HCT116 (cell line): ENCODE results near the gene MYDGF. TPM values are rescaled to one million over a fixed set of nuclear protein-coding genes. Genes with fewer than 3 reads are reported as not detected.

Experiments
- ATAC-seq: fragments of 200-7000 bp; cut with Tn5 transposase; 2 replicates; pipeline ENCODE4 v1.9.1; 2020; ENCODE audit warnings: mild to moderate bottlenecking, moderate library complexity
- BruUV-seq: library from RNA; stranded (reverse); fragments of 400-500 nt; replicated peaks from 2 replicates; lab custom pipeline; 2021; lab: Mats Ljungman, UMichigan
- CTCF ChIA-PET: fragments of 300-600 bp; sonication (Branson Sonifier 250); formaldehyde crosslinking; loops from one replicate; lab custom pipeline; 2021; ENCODE audit warnings: antibody characterized with exemption; lab: Charles Lee
- POLR2A ChIA-PET: fragments of 300-600, 350-600 bp; sonication (Branson Sonifier 250); formaldehyde crosslinking; loops from one replicate; lab custom pipeline; 2021; ENCODE audit warnings: antibody characterized with exemption; lab: Charles Lee
- RAD21 ChIA-PET, 2 experiments: fragments of 300-600 bp; sonication (Branson Sonifier 250); formaldehyde crosslinking; loops; one replicate each; lab custom pipeline; 2023; ENCODE audit warnings: low total read pairs in 2 of 2; ENCODE audit not compliant: uncharacterized antibody in 2 of 2, unreplicated experiment in 2 of 2, low non-redundant PET in 1 of 2; lab: Charles Lee
- DNase-seq: peaks from one replicate; pipeline ENCODE4 v3.0.0-alpha.2; 2010; ENCODE audit warnings: low read depth, low spot score
- H2AFZ ChIP-seq: fragments of 200-600 bp; shearing (Covaris generic), sonication (generic); 2 replicates; pipeline ENCODE4 v1.6.1; 2017; ENCODE audit warnings: low read depth, mixed run types, mixed read lengths, antibody characterized with exemption, low read length; ENCODE audit not compliant: poor library complexity, severe bottlenecking
- H3K27ac ChIP-seq: 2 replicates; pipeline ENCODE4 v1.5.1; 2012; ENCODE audit warnings: low read depth, low read length
- H3K27me3 ChIP-seq: fragments of 200-600 bp; sonication (generic); 2 replicates; pipeline ENCODE4 v1.6.1; 2016; ENCODE audit warnings: mixed run types, low read length, mixed read lengths; ENCODE audit not compliant: insufficient read depth
- H3K36me3 ChIP-seq, 2 experiments: fragments of 200-500 bp in 1 of 2; fragments of 200-600 bp in 1 of 2; sonication (Bioruptor generic) in 1 of 2; sonication (generic) in 1 of 2; 2 replicates each; pipeline versions ENCODE4 v1.5.1 to v1.6.1; 2014 to 2016; ENCODE audit warnings: low read length in 2 of 2, inconsistent platforms in 1 of 2, mixed read lengths in 1 of 2, mixed run types in 1 of 2; ENCODE audit not compliant: insufficient read depth in 2 of 2, control insufficient read depth in 1 of 2
- H3K4me1 ChIP-seq, 2 experiments: fragments of 200-600 bp in 1 of 2; sonication (generic) in 1 of 2; 2 replicates each; pipeline versions ENCODE4 v1.5.1 to v1.6.1; 2012 to 2017; ENCODE audit warnings: low read length in 2 of 2, inconsistent platforms in 1 of 2, mild to moderate bottlenecking in 1 of 2, mixed read lengths in 1 of 2, mixed run types in 1 of 2, moderate library complexity in 1 of 2; ENCODE audit not compliant: insufficient read depth in 2 of 2, control insufficient read depth in 1 of 2
- H3K4me2 ChIP-seq: fragments of 200-600 bp; sonication (generic); 2 replicates; pipeline ENCODE4 v1.6.1; 2017; ENCODE audit warnings: mixed run types, low read length, mixed read lengths
- H3K4me3 ChIP-seq, 2 experiments: fragments of 200-600 bp in 1 of 2; sonication (generic) in 1 of 2; replicated peaks in 1 of 2; 2 replicates each; pipeline ENCODE4 v1.5.1; 2011 to 2016; ENCODE audit warnings: low read length in 2 of 2, control low read depth in 1 of 2, low read depth in 1 of 2, mild to moderate bottlenecking in 1 of 2, mixed read lengths in 1 of 2, mixed run types in 1 of 2
- H3K79me2 ChIP-seq: fragments of 200-600 bp; sonication (generic); 2 replicates; pipeline ENCODE4 v1.6.1; 2017; ENCODE audit warnings: mild to moderate bottlenecking, mixed run types, low read length, moderate library complexity, mixed read lengths; ENCODE audit not compliant: insufficient read depth
- H3K9ac ChIP-seq: fragments of 200-600 bp; sonication (generic); 2 replicates; pipeline ENCODE4 v1.6.1; 2016; ENCODE audit warnings: low read length, mixed read lengths
- H3K9me2 ChIP-seq: fragments of 200-600 bp; sonication (generic), shearing (Covaris generic); 2 replicates; pipeline ENCODE4 v1.6.1; 2017; ENCODE audit warnings: mixed run types, mild to moderate bottlenecking, moderate library complexity; ENCODE audit not compliant: insufficient read depth
- H3K9me3 ChIP-seq, 2 experiments: fragments of 200-500 bp in 1 of 2; fragments of 200-600 bp in 1 of 2; sonication (Bioruptor generic) in 1 of 2; sonication (generic) in 1 of 2; 2 replicates each; pipeline ENCODE4 v1.6.1; 2014 to 2017; ENCODE audit warnings: low read length in 2 of 2, mixed read lengths in 2 of 2, inconsistent platforms in 1 of 2, low read depth in 1 of 2, mild to moderate bottlenecking in 1 of 2, mixed run types in 1 of 2, moderate library complexity in 1 of 2; ENCODE audit not compliant: control insufficient read depth in 1 of 2, insufficient read depth in 1 of 2
- H4K20me1 ChIP-seq: fragments of 200-600 bp; sonication (generic), shearing (Covaris generic); 2 replicates; pipeline ENCODE4 v1.6.1; 2017; ENCODE audit warnings: mixed run types, mild to moderate bottlenecking, moderate library complexity; ENCODE audit not compliant: insufficient read depth
- CBX3 ChIP-seq: IDR thresholded peaks from 2 replicates; pipeline ENCODE4 v1.6.1; 2012; ENCODE audit warnings: low read depth
- CTCF ChIP-seq, 3 experiments: fragments of 200-600 bp in 1 of 3; sonication (generic) in 1 of 3; IDR thresholded peaks in 2 of 3; conservative IDR thresholded peaks in 1 of 3; 2 replicates each; pipeline ENCODE4 v1.5.1; 2012 to 2017; ENCODE audit warnings: low read depth in 2 of 3, low read length in 2 of 3, antibody characterized with exemption in 1 of 3, borderline replicate concordance in 1 of 3, control low read depth in 1 of 3, mild to moderate bottlenecking in 1 of 3, mixed read lengths in 1 of 3, mixed run types in 1 of 3, moderate library complexity in 1 of 3; ENCODE audit not compliant: insufficient read depth in 1 of 3
- EGR1 ChIP-seq: IDR thresholded peaks from 2 replicates; pipeline ENCODE4 v1.6.1; 2012; ENCODE audit warnings: low read depth
- ELF1 ChIP-seq: IDR thresholded peaks from 2 replicates; pipeline ENCODE4 v1.6.1; 2012; ENCODE audit warnings: low read depth, borderline replicate concordance
- EZH2 ChIP-seq: fragments of 200-600 bp; sonication (generic); IDR thresholded peaks from 2 replicates; pipeline ENCODE4 v1.6.1; 2017; ENCODE audit warnings: antibody characterized with exemption, mixed run types
- EZH2phosphoT487 ChIP-seq: fragments of 200-600 bp; IDR thresholded peaks from 2 replicates; pipeline ENCODE4 v1.6.1; 2018; ENCODE audit warnings: antibody characterized with exemption, borderline replicate concordance
- FOSL1 ChIP-seq: IDR thresholded peaks from 2 replicates; pipeline ENCODE4 v1.6.1; 2012; ENCODE audit warnings: low read depth
- MAX ChIP-seq: IDR thresholded peaks from 2 replicates; pipeline ENCODE4 v1.6.1; 2012
- POLR2A ChIP-seq: IDR thresholded peaks from 2 replicates; pipeline ENCODE4 v1.7.0; 2011; ENCODE audit warnings: borderline replicate concordance; ENCODE audit not compliant: insufficient read depth, insufficient read length; ENCODE audit errors: extremely low read depth
- RAD21 ChIP-seq: IDR thresholded peaks from 2 replicates; pipeline ENCODE4 v1.6.1; 2012; ENCODE audit warnings: low read depth, mild to moderate bottlenecking
- SIN3A ChIP-seq: IDR thresholded peaks from 2 replicates; pipeline ENCODE4 v1.6.1; 2012; ENCODE audit warnings: low read depth
- SRF ChIP-seq: IDR thresholded peaks from 2 replicates; pipeline ENCODE4 v1.6.1; 2012; ENCODE audit warnings: low read depth
- YY1 ChIP-seq: IDR thresholded peaks from 2 replicates; pipeline ENCODE4 v1.6.1; 2011; ENCODE audit warnings: low read length, low read depth, moderate library complexity, mild to moderate bottlenecking; ENCODE audit not compliant: insufficient replicate concordance; ENCODE audit errors: extremely low read depth
- ZBTB33 ChIP-seq: IDR thresholded peaks from 2 replicates; pipeline ENCODE4 v1.6.1; 2011; ENCODE audit warnings: mild to moderate bottlenecking, low read length, moderate library complexity; ENCODE audit not compliant: insufficient replicate concordance; ENCODE audit errors: extremely low read depth
- ZNF274 ChIP-seq: fragments of 200-500 bp; sonication (Bioruptor generic); IDR thresholded peaks from 2 replicates; pipeline ENCODE4 v1.6.1; 2014; ENCODE audit warnings: mild to moderate bottlenecking, low read depth, low read length, inconsistent platforms
- intact Hi-C: fragments of 100-400 bp; cut with micrococcal nuclease; formaldehyde crosslinking; loops from 2 replicates; pipeline ENCODE4 v1.10.0; 2022
- total RNA-seq: library from RNA; stranded (reverse); gene quantifications from one replicate; pipeline ENCODE4 v1.2.1, GENCODE V29; 2021; ENCODE audit not compliant: unreplicated experiment

MYDGF gene
- total RNA-seq, 1 experiment from 2014 or later: 110 TPM

GRCh38 chr19:4673216-4673615 is 3.1 kb upstream of the MYDGF start:
- H3K9me3 ChIP-seq: no peaks in the 10 kb centered on the region
- H3K9ac ChIP-seq: no peak overlapping the region
- no peak for DNase-seq
- intact Hi-C loops: no loop called here
- BruUV-seq: no TSS peak
- TF ChIP-seq CBX3 (no peak), POLR2A (no peak), RAD21 (no peak), EZH2 (no peak), FOSL1 (no peak)
- peaks cover 19% of the 10 kb centered on the region for H3K79me2 ChIP-seq
- POLR2A ChIA-PET: interaction anchor here (0.5 to 0.9 kb wide), 2 partner anchors 41 to 138 kb away, joined by 3 read pairs; partner anchors contain the start of gene PLIN5
- no peak overlapping the region for H3K27ac ChIP-seq
- CTCF ChIA-PET: no interaction called here
- no peaks in the 10 kb centered on the region for H3K27me3 ChIP-seq
- H3K36me3 ChIP-seq: peaks cover 4 to 17% of the 10 kb centered on the region in 2 experiments; a peak in 3 of 4 replicates
- no peaks in the 10 kb centered on the region for H4K20me1 ChIP-seq
- no peak for ATAC-seq
- H3K4me1 ChIP-seq: peaks cover 23 to 39% of the 10 kb centered on the region in 2 experiments
- no peak overlapping the region for H2AFZ ChIP-seq
- H3K4me2 ChIP-seq: no peak overlapping the region
- H3K4me3 ChIP-seq: no peak overlapping the region
- RAD21 ChIA-PET: no interaction called here
- no peaks in the 10 kb centered on the region for H3K9me2 ChIP-seq

GRCh38 chr19:4671185-4671851 is 1.2 kb upstream of the MYDGF start:
- H3K9ac ChIP-seq: peak overlapping the region; percentile 42
- ChIA-PET RAD21 (no interaction called here), CTCF (interaction anchor here (1.0 to 1.6 kb wide), 3 partner anchors 9 to 120 kb away, joined by 3 to 7 read pairs (median 4); partner anchors contain the start of gene FEM1A), POLR2A (interaction anchor here (1.0 kb wide), 1 partner anchor 120 kb away, joined by 3 read pairs; no protein-coding TSS in a partner anchor)
- peaks cover 29% of the 10 kb centered on the region for H3K79me2 ChIP-seq
- H3K4me1 ChIP-seq: peaks cover 18 to 25% of the 10 kb centered on the region in 2 experiments
- no peaks in the 10 kb centered on the region for H3K9me3 ChIP-seq
- peak overlapping the region; percentile 97 for H3K4me2 ChIP-seq
- peak overlapping the region; percentile 92 for H2AFZ ChIP-seq
- DNase-seq (no peak), ATAC-seq (0 out of 2 replicates have a peak, but pooled peaks have one; percentile 9)
- H4K20me1 ChIP-seq: no peaks in the 10 kb centered on the region
- peaks cover 10 to 16% of the 10 kb centered on the region in 2 experiments; a peak in 3 of 4 replicates for H3K36me3 ChIP-seq
- TSS peak; percentile 89 for BruUV-seq
- peak overlapping the region; percentile 92 for H3K27ac ChIP-seq
- intact Hi-C loops: loop anchor here (2.0 kb wide), 1 partner anchor 119 kb away; the partner anchor contains the start of gene FEM1A
- peak overlapping the region; percentile 33 to 95 for H3K4me3 ChIP-seq
- H3K9me2 ChIP-seq: no peaks in the 10 kb centered on the region
- H3K27me3 ChIP-seq: no peaks in the 10 kb centered on the region
- TF ChIP-seq CBX3: no peak
- TF ChIP-seq EGR1: no peak
- no peak for TF ChIP-seq ZBTB33
- no peak for TF ChIP-seq CTCF (IDR thresholded peaks at IDR 0.05 in 2 of 3, conservative IDR thresholded peaks at IDR 0.05 in 1 of 3; ENCODE audit: borderline replicate concordance in 1 of 3, insufficient read depth in 1 of 3, low read depth in 2 of 3, low read length in 2 of 3)
- TF ChIP-seq EZH2phosphoT487: no peak
- TF ChIP-seq ZNF274: no peak
- TF ChIP-seq MAX: no peak; the same call in 1 of the 2 replicates
- no peak for TF ChIP-seq SRF
- TF ChIP-seq ELF1: no peak
- TF ChIP-seq SIN3A: no peak
- TF ChIP-seq RAD21: no peak
- no peak for TF ChIP-seq YY1
